ENCODE data around the gene CD99L2. TPM values are rescaled to one million over a fixed set of nuclear protein-coding genes. Genes with fewer than 3 reads are reported as not detected.

Gene CD99L2, protein sequence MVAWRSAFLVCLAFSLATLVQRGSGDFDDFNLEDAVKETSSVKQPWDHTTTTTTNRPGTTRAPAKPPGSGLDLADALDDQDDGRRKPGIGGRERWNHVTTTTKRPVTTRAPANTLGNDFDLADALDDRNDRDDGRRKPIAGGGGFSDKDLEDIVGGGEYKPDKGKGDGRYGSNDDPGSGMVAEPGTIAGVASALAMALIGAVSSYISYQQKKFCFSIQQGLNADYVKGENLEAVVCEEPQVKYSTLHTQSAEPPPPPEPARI
- total RNA-seq: 27.7 and 39.2 TPM in 2 replicates

DNA sequence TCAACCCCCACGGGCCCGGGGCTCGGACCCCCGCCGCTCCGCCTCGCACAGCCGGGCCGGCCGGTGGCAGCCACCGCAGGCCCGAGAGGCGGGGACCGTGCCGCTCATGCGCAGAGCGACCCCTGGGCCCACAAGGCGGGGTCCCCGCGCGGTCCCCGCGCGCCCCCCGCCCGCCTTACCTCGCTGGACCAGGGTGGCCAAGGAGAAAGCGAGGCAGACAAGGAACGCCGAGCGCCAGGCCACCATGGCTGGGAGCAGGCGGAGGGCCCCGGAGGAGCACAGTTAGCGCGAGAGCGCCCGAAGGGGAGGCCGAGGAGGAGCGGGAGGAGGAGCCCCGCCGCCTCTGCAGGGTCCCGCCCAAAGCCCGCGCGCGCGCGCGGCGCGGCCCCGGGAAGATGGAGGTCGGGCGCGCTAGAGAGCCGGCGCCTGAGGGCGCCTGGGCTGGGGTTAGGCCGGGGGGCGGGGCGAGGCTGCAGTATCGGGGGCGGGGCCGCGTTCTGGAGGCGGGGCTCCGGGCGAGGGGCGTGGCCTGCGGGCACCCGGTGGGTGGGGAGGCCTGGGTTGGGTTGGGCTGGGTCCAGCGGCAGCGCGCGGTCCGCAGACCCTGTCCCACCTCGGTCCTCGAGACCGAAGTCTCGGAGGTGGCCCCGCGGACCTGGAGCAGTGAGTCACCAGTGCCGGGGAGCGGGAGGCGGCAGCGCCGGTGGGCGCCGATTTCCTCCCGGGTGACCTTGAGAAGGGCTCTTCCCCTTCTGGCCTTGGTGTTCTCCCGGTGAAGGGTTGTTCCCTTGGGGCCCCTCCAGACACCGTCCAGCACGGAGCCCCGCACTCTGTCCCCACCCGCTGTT is at the start of gene CD99L2:
Gene CD99L2, minus strand, starts transcription at position 326 of the 848 bp plus-strand sequence. Its CDS starts 80 bp downstream, at position 246.
- DNase-seq (ENCODE audit: low read depth in 2 of 2): peak; percentile 58 to 86

DNA sequence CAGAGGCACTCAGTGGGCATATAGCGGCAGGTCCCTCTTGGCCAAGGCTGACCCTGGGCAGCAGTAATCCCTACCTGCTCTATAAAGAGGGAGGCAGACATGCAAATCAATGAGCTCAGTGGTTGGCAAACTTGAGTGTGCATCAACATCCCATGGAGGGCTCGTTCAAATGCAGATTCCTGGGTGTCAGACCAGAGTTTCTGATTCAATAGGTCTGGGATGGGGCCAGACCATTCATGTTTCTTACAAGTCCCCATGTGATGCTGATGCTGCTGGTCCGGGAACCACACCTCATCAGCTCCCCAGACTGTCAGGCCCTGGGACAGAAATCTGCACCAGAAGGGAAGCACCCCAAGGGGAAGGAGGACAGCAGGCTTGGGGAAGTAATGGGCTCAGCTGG is 45.8 kb upstream of the CD99L2 start:
- DNase-seq (ENCODE audit: low read depth in 2 of 2): no peak

DNA sequence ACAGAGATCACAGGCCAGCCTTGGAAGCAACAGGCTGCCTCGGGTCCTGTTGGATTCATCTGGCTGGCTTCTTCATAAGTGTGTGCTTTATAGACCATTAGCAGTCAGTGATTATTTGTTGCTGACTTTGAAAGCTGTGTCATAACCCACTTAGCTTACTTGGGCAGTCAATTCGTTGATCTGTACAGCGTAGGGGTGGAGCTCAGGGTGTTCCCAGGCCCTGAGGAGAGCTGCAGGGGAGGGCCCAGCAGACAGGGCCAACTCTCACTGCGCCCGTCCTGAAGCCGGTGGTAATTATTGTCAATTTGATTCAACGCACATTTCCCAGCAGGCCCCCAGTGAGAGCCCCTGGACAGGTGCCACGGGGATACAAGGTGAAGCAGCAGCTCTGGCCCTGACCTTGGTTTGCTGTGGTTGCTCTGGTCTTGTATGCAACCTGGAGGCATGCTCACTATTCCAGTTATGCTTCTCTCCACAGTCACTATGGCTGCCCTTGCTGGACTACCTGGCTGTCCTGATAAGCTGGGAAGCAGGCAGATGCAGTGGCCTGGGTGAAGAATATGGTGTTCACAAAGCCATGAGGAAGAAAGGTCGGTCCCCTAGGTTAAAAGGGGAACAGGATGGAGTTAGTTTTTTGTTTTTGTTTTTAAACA is 44.6 kb upstream of the CD99L2 start:
- no peak for DNase-seq (ENCODE audit: low read depth in 2 of 2)

DNA sequence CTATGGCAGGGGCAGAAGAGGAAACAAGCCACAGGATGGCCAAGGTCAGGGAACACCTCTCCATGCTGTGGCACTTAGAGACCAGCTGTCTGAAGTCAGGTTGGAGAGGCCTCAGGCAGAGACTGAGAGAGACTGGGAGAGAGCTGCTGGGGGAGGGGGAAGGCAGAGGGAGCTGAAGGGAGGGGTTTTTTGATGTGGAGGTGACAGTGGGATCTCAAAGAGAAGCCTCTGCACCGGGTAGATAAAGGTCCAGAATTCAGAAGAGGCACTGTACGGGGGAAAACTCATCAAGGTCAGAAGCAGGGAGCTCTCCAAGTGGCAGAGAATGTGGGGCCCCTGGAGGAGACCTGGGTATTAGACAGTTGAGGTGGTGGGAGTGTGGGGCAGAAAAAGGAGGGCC is 43.1 kb upstream of the CD99L2 start:
- DNase-seq (ENCODE audit: low read depth in 2 of 2): no peak

DNA sequence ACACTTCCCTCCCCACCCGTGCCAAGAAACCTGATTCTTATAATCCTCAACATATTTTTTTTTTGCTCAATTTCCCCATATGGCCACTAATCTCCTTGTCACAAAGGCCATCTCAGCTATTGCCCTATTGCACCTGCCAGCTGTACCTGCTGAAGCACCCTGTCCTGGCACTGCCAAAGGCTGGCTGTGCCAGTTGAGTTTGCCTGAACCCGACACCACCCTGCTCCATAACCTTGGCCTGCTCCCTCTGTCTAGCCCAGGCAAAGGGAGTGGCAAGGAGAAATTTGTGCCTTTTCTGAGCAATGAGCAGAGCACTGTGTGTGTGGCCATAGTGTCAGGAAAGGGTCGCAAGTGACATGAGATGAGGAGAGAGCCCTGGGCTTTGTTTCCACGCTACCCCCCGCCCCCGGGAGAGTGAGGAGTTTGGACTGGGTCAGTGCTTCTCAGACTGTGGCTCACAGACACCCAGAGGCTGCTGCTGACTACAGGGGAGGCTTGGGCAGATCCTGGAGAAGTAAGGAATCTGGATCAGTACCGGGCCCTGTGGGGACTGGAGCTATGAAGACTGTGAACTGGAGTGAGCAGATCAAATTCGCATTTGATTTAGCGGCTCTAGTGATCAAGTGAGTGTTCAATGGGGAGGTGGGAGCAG is 42.5 kb upstream of the CD99L2 start:
- no peak for DNase-seq (ENCODE audit: low read depth in 2 of 2)

DNA sequence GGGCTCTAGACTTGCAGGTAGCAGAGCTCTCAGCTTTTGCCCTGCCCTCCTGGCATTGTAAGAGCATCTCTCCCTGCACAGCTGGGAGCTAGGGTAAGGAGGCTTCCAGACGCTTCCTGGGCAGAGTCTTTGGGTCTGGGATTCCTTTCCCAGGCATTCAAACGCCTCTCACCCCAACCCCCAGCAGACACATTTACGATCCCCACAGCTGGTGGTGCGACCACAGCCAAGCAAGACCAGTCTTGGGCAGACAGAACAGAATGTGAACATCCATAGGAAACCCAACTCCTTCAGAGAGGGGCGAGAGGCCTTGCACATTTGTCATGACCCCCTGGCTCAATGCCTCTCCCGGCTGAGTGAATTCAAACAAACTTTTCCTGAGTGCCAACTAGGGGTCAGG is 38.1 kb upstream of the CD99L2 start:
- no peak for DNase-seq (ENCODE audit: low read depth in 2 of 2)

DNA sequence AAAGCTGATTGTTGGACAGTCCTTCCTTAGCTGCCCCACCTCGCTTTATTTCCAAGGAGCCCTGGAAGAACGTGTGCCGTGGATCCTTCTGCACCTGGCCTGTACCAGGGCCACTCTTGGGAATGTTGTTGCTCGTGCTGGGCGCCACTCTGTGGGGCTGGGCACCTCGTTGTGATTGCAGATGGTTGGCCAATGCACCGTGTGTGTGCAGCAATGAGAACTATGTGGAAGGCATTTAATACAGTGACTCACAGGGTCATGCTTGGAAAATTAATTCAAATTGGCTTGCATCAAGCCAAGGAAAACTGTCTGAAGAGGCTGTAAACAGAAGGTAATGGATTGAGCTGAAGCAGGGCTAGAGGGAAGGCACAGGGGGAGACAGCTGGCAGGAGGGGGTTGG is 37.0 kb upstream of the CD99L2 start:
- DNase-seq (ENCODE audit: low read depth in 2 of 2): no peak

DNA sequence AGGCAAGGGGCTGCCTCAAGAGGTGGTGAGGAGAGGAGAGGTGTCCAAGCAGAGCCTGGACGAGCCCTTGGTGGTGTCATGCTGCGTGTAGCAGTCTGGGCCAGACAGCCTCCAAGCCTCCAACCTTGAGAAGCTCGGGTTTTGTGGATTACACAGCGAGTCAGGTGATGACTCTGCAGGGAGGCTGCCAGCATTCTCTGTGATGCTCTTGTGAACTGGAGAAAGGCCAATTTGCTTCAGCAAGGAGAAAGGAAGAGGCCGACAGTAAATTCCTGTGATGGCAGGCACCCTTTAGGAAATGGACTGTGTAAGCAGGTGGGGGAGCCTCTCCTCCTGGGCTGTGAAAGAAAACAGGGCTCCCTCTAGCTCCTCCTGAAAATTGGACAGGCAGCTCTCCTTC is 36.0 kb upstream of the CD99L2 start:
- no peak for DNase-seq (ENCODE audit: low read depth in 2 of 2)

DNA sequence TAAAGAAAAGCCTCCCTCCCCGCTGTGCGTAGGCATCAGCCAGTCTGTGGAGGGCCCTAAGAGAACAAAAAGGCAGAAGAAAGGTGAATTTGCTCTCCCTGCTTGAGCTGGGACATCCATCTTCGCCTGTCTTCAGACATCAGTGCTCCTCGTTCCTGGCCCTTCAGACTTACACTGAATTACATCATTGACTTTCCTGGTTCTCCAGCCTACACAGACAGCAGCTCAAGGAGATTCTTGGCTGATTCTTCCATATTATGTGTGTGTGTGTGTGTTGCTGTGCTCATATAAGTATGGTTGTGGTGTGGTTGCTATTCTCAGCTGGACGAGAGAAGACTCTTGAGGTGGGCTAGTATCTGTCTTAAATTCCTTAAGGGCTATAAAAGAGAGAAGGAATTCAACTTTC is 35.5 kb upstream of the CD99L2 start:
- no peak for DNase-seq (ENCODE audit: low read depth in 2 of 2)

DNA sequence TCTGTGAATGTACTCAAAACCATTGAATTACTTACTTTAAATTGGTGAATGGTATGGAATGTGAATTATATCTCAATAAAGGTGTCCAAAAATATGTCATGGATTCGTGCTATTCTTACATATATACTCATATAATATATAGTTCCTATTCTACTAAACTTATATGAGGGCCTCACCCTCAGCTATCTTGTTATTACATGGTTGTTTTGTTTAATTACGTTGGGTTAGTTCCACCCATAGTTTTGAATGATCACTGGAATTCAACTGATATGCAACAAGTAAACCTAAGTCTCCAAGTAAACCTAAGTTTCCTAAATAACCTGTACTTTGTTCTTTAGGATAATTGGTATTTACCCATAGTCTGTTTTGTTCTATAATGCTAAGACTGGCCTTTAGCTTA is 30.6 kb upstream of the CD99L2 start:
- DNase-seq (ENCODE audit: low read depth in 2 of 2): no peak

DNA sequence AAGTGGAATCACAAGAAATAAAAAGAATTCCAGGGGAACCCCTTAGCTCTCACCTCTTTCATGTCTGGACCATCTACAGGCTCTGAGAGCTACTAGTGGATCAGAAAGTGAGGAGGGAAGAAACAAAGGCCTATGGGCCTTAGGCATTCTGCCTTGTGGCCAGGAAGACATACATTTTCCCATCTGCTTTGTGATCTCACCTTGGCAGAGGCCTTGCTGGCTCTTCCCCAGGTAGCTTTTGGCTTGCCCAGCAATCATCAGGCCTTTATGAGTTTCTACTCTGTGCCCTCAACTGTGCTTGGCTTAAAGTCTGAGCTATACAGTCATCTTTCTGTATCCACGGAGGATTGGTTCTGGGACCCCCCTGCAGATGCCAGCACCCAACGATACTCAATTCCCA is 28.3 kb upstream of the CD99L2 start:
- no peak for DNase-seq (ENCODE audit: low read depth in 2 of 2)

DNA sequence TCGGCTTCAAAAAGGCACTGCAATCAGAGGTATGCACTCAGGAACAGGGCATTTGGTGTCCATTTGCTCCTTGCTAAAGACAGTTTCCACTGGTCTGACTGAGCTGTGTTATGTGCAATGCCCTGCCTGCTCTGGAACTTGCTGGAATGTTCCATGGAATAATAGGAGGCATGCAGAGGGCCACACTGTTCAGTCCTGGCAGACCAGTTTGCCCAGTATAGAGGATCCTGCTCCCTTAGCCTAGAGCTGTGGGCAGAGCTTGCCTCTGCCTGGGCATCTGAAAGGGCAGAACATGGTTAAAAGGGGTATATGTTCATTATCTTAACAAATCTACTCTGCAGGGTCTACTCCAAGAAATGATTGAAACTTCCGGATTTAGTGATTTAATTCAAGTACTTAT is 27.8 kb upstream of the CD99L2 start:
- DNase-seq (ENCODE audit: low read depth in 2 of 2): peak in 1 of 2 donors; percentile 3

DNA sequence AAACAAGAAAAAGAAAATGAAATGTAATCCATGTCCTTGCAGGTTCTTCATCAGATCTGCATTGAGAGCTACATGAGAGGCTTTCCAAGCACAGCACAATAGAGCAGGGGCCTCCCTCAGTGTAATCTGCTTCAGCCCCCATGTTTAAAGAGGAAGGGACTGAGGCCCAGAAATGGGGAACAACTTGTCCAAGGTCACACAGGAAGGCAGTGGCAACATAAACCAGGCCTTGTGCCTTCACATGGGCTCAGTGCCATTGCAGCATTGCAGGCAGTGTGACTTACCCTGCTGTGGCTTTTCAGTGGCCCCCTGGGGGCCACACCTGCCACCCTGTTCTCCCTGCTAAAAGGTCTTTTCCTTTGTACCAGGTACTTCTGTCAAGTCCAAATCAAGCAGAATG is 20.9 kb upstream of the CD99L2 start:
- DNase-seq (ENCODE audit: low read depth in 2 of 2): no peak

DNA sequence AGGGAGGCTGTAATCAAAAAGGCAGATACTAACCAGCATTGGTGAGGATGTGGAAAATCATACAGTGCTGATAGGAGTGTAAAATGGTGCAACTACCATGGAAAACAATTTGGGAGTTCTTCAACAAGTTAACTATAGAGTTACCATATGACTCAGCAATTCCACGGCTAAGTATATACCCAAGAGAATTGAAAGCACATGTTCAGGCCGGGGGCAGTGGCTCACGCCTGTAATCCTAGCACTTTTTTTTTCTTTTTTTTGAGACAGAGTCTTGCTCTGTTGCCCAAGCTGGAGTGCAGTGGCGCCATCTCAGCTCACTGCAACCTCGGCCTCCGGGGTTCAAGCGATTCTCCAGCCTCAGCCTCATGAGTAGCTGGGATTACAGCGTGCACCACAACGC is 15.0 kb upstream of the CD99L2 start:
- no peak for DNase-seq (ENCODE audit: low read depth in 2 of 2)

DNA sequence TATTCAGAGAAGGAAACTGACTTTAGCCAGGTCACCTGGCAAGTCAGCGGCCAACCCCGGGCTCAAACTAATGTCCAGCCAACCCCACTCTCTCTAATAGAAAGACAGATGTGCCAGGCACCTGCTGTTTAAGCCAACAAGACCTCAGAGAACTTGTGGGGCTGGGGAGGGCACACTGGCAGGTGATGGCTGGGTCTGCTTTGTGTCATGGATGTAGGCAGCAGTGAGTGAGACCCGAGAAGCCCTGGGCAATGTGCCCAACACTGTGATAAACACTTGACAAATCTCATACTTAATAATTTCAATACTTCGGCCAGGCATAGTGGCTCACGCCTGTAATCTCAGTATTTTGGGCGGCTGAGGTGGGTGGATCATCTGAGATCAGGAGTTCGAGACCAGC is 9.0 kb upstream of the CD99L2 start:
- DNase-seq (ENCODE audit: low read depth in 2 of 2): no peak

DNA sequence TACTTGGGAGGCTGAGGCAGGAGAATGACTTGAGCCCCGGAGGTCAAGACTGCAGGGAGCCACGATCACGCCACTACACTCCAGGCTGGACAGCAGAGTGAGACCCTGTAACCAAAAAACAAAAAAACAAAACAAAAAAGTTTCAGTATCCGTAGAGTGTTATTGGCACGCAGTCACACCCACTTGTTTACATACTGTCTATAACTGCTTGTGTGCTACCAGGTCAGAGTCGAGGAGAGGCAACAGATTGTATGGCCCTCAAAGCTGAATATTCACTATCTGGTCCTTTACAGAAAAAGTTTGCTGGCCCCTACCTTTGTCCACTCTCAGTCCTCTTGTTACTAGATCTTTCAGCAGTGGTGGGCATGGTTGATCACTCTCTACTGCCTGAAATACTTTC is 8.2 kb upstream of the CD99L2 start:
- DNase-seq (ENCODE audit: low read depth in 2 of 2): no peak

DNA sequence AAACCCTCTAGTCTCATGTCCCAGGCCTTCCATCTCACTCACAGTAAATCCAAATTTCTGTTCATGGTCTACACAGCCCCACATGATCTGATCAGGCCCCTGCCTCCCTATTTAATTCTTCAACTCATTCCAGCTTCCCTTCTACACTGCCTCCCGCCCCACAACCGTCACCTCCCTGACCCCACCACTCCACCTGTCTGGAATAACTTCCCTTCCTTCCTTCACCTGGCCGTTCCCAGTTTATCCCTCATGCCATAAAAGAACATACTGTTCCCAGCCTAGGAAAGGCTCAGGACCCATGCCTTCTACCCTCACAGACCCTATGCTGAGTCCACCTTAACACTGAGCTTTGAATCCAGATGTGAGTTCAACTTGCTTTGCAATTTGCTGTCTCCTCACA is 6.8 kb upstream of the CD99L2 start:
- DNase-seq (ENCODE audit: low read depth in 2 of 2): no peak

DNA sequence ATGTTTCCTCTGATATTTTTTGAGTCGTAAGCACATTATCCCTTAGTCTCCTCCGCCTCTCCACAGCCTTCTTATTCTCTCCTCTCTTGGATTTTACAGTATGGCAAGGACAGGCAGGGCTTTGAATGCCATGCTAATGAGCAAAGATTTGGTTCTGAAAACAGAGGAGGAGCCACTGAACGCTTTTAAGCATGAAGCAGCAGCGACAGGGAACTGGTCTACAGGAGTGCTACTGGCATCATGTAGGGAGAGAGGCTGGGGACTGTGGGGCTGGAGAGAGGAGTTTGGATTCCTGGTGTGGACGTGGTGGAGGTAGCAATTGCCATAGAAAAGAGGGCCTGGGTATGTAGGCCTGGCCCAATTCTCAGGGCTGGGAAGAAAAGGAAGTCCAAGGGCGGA is 4.6 kb upstream of the CD99L2 start:
- no peak for DNase-seq (ENCODE audit: low read depth in 2 of 2)

DNA sequence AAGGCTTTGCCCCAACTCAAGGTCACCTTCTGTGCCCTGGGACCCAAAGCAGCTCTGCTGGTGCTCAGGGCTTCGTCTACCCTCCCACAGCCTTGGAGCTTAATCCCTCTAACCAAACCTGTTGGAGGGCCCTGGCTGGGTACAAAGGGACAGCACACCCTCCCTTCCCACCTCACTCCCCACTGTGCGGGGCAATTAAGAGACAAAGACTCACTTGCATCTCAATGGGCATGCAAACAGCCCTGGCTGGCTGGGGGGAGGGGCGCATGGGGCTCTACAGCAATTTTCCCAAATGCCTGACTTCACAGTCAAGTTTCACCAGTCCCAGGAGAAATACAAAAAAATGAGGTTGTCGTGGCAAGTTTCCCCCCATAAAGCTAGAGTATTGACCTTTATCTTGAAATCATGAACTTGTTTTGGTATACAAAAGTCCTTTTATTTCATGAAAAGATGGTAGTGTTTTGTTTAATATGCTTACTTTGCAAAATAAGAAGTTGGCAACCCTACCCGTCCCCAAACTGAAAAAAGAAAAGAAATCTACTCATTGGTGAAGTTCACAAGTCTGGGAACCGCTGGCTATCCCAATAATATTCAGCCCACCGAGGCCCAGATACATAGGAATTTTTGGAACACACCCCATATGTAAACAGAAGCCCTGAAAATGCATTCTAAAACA is 4.1 kb upstream of the CD99L2 start:
- no peak for DNase-seq (ENCODE audit: low read depth in 2 of 2)

DNA sequence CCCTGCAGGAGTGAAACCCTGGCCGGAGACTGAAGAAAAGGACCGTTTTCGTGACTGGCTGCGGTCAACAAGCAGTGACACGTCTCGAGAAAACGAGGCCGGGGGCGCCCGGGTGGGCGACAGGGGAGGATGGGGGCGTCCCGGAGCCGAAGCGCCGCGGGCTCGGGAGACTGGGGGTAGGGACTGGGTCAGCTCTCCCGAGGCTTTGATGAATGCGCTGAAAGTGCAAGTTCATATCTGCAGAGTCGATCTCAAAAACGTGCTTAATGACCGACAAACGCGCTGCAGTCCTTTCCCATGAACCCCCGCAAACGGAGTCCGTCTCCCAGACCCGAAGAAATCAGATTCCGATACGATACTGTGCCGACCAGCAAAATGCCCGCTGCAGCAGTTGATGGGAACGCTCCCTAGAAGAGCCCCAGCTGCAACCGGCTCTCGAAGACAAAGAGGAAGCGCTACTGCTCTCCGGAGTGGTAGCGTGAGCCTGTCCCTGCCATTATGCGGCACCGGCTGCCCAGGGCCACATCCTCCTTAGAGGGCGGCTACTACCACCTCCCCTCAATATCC is 806 bp upstream of the CD99L2 start:
- peak in 1 of 2 donors; percentile 22 for DNase-seq (ENCODE audit: low read depth in 2 of 2)
